ENCODE results near the gene OR10AD1.

DNA sequence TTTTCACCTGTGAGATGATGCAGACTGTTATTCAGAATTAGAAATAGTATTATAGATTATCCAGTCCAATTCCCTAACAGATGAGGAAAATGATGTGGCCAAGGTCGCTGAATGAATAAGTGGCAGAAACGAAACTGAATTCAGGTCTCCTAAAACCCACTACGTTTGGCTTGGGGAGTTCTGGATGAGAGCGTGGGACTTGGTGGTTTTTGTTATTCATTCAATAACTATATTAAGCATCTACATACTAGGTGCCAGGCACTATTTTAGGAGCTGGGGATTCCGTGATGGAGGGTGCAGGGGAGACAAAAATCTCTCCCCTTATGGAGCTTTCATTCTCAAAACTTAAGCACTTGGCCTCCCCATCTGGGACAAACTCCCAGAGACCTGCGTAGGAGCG is 20.5 kb downstream of the OR10AD1 start:
- TF ChIP-seq POLR2A (IDR thresholded peaks at IDR 0.05; ENCODE audit: low read depth, low read length) = no peak
- TF ChIP-seq POLR2AphosphoS5 (IDR thresholded peaks at IDR 0.05; ENCODE audit: low read depth, low read length) = no peak

Measured in GM12892 (cell line).